Caco-2 (cell line): ENCODE measurements around the gene PSEN1. TPM values are rescaled to one million over a fixed set of nuclear protein-coding genes. Genes with fewer than 3 reads are reported as not detected.

Experiments used
- BruUV-seq: library from RNA; stranded (reverse); fragments of 400-500 nt; replicated peaks from 2 replicates; lab custom pipeline; 2021; lab: Mats Ljungman, UMichigan
- CTCF ChIA-PET: fragments of 300-600 bp; sonication (Branson Sonifier 250); formaldehyde crosslinking; loops from one replicate; lab custom pipeline; 2022; ENCODE audit warnings: antibody characterized with exemption; lab: Charles Lee
- POLR2A ChIA-PET: fragments of 300-600 bp; sonication (Branson Sonifier 250); formaldehyde crosslinking; loops from one replicate; lab custom pipeline; 2022; ENCODE audit warnings: antibody characterized with exemption; lab: Charles Lee
- DNase-seq, 2 experiments: peaks; one replicate each; pipeline versions ENCODE4 v3.0.0 to v3.0.0-alpha.2; 2020 to 2022
- H3K27me3 ChIP-seq: replicated peaks from 2 replicates; pipeline ENCODE4 v1.6.0; 2011; ENCODE audit warnings: low read length; ENCODE audit not compliant: control insufficient read depth, insufficient read depth
- H3K36me3 ChIP-seq: 2 replicates; pipeline ENCODE4 v1.5.1; 2011; ENCODE audit warnings: low read length; ENCODE audit not compliant: control insufficient read depth, insufficient read depth
- H3K4me1 ChIP-seq: fragments of 250-450 bp; sonication (Bioruptor Pico); 2 replicates; pipeline ENCODE4 v1.5.1; 2020; ENCODE audit warnings: mild to moderate bottlenecking
- H3K4me3 ChIP-seq: 2 replicates; pipeline ENCODE4 v1.5.1; 2011; ENCODE audit warnings: low read depth, mild to moderate bottlenecking, control low read depth, low read length
- H3K9me3 ChIP-seq: fragments of 250-450 bp; sonication (Bioruptor Pico); 2 replicates; pipeline ENCODE4 v1.5.1; 2020; ENCODE audit warnings: mild to moderate bottlenecking, moderate library complexity
- H3K27ac Mint-ChIP-seq: one replicate; pipeline ENCODE4 v1.8.0; 2022; ENCODE audit warnings: mixed read lengths; ENCODE audit not compliant: unreplicated experiment
- H3K27me3 Mint-ChIP-seq: one replicate; pipeline ENCODE4 v1.8.0; 2022; ENCODE audit warnings: mixed read lengths; ENCODE audit not compliant: insufficient read depth, unreplicated experiment
- H3K36me3 Mint-ChIP-seq: one replicate; pipeline ENCODE4 v1.8.0; 2022; ENCODE audit warnings: mild to moderate bottlenecking, mixed read lengths; ENCODE audit not compliant: insufficient read depth, unreplicated experiment
- H3K4me1 Mint-ChIP-seq: one replicate; pipeline ENCODE4 v1.8.0; 2022; ENCODE audit warnings: low read depth, mixed read lengths; ENCODE audit not compliant: unreplicated experiment
- H3K4me3 Mint-ChIP-seq: one replicate; pipeline ENCODE4 v1.8.0; 2022; ENCODE audit warnings: mild to moderate bottlenecking, moderate library complexity, mixed read lengths; ENCODE audit not compliant: unreplicated experiment
- H3K9me3 Mint-ChIP-seq: one replicate; pipeline ENCODE4 v1.8.0; 2022; ENCODE audit warnings: mixed read lengths; ENCODE audit not compliant: unreplicated experiment
- CTCF ChIP-seq, 2 experiments: fragments of 200-600 bp in 1 of 2; IDR thresholded peaks; 1 replicate in 1 of 2; 2 replicates in 1 of 2; pipeline versions ENCODE4 v1.5.1 to v1.8.0; 2011 to 2022; ENCODE audit warnings: antibody characterized with exemption in 1 of 2, control low read depth in 1 of 2, inconsistent platforms in 1 of 2, low read depth in 1 of 2, low read length in 1 of 2, mild to moderate bottlenecking in 1 of 2, moderate library complexity in 1 of 2; ENCODE audit not compliant: insufficient read depth in 1 of 2, severe bottlenecking in 1 of 2, unreplicated experiment in 1 of 2
- intact Hi-C: fragments of 100-400 bp; cut with micrococcal nuclease; formaldehyde crosslinking; loops from one replicate; pipeline ENCODE4 v1.10.0; 2022; ENCODE audit not compliant: unreplicated experiment
- total RNA-seq: library from RNA; stranded (reverse); gene quantifications from 2 replicates; pipeline ENCODE4 v1.2.3, GENCODE V29; 2022

PSEN1 gene
- total RNA-seq, 1 experiment from 2014 or later: 74.8 TPM

- Mint-ChIP-seq H3K4me3 (no peak overlapping the region), H3K4me1 (no peaks in the 10 kb centered on the region), H3K36me3 (peaks cover 16% of the 10 kb centered on the region), H3K27me3 (no peaks in the 10 kb centered on the region), H3K9me3 (no peaks in the 10 kb centered on the region), H3K27ac (no peak overlapping the region)
- H3K4me1 ChIP-seq: peaks cover 23% of the 10 kb centered on the region
- ChIA-PET CTCF (no interaction called here), POLR2A (no interaction called here)
- DNase-seq: no peak
- no peak for TF ChIP-seq CTCF (IDR thresholded peaks at IDR 0.05; ENCODE audit: insufficient read depth in 1 of 2, low read depth in 1 of 2, low read length in 1 of 2, severe bottlenecking in 1 of 2, unreplicated experiment in 1 of 2)
- H3K9me3 ChIP-seq: no peaks in the 10 kb centered on the region
- H3K27me3 ChIP-seq: no peaks in the 10 kb centered on the region
- intact Hi-C loops: no loop called here
- no peaks in the 10 kb centered on the region; the same call in none of the 2 replicates for H3K36me3 ChIP-seq
- no peak overlapping the region for H3K4me3 ChIP-seq
- no TSS peak for BruUV-seq
Measured at GRCh38 chr14:73146111-73146510, 9.8 kb downstream of the PSEN1 start.

- H3K36me3 Mint-ChIP-seq: peaks cover 29% of the 10 kb centered on the region
- Histone ChIP-seq H3K4me3 (no peak overlapping the region), H3K27me3 (no peaks in the 10 kb centered on the region), H3K4me1 (peaks cover 23% of the 10 kb centered on the region), H3K36me3 (no peaks in the 10 kb centered on the region; the same call in none of the 2 replicates), H3K9me3 (no peaks in the 10 kb centered on the region)
- peak overlapping the region; percentile 55 for H3K27ac Mint-ChIP-seq
- peak in 1 of 2 experiments; percentile 30 for DNase-seq
- BruUV-seq: no TSS peak
- no peak for TF ChIP-seq CTCF (IDR thresholded peaks at IDR 0.05; ENCODE audit: insufficient read depth in 1 of 2, low read depth in 1 of 2, low read length in 1 of 2, severe bottlenecking in 1 of 2, unreplicated experiment in 1 of 2)
- H3K4me3 Mint-ChIP-seq: no peak overlapping the region
- H3K27me3 Mint-ChIP-seq: no peaks in the 10 kb centered on the region
- ChIA-PET CTCF (no interaction called here), POLR2A (interaction anchor here (0.7 to 1.3 kb wide), 2 partner anchors 12 to 14 kb away, joined by 3 to 14 read pairs; partner anchors contain the start of gene PSEN1)
- H3K9me3 Mint-ChIP-seq: no peaks in the 10 kb centered on the region
- H3K4me1 Mint-ChIP-seq: no peaks in the 10 kb centered on the region
- intact Hi-C loops: no loop called here
Measured at GRCh38 chr14:73149753-73150152, 13.4 kb downstream of the PSEN1 start.

- Mint-ChIP-seq H3K36me3 (peaks cover 42% of the 10 kb centered on the region), H3K27me3 (no peaks in the 10 kb centered on the region), H3K27ac (no peak overlapping the region), H3K4me1 (no peaks in the 10 kb centered on the region), H3K9me3 (no peaks in the 10 kb centered on the region), H3K4me3 (no peak overlapping the region)
- Histone ChIP-seq H3K4me1 (peaks cover 11% of the 10 kb centered on the region), H3K9me3 (no peaks in the 10 kb centered on the region), H3K4me3 (no peak overlapping the region), H3K36me3 (no peaks in the 10 kb centered on the region; the same call in 1 of the 2 replicates), H3K27me3 (no peaks in the 10 kb centered on the region)
- no peak for TF ChIP-seq CTCF (IDR thresholded peaks at IDR 0.05; ENCODE audit: insufficient read depth in 1 of 2, low read depth in 1 of 2, low read length in 1 of 2, severe bottlenecking in 1 of 2, unreplicated experiment in 1 of 2)
- CTCF ChIA-PET: no interaction called here
- POLR2A ChIA-PET: no interaction called here
- DNase-seq: no peak
- intact Hi-C loops: no loop called here
- no TSS peak for BruUV-seq
Measured at GRCh38 chr14:73153272-73153671, 17.0 kb downstream of the PSEN1 start.
